HepG2 (cell line): ENCODE data around the gene FAM81A.

Experiments
- RCOR2 ChIP-seq: IDR thresholded peaks from 2 replicates; pipeline ENCODE4 v1.6.1; 2016; ENCODE audit warnings: missing biosample characterization, missing genetic modification reagents
- SUZ12 ChIP-seq: fragments of 150-350 bp; IDR thresholded peaks from 2 replicates; pipeline ENCODE4 v1.6.1; 2014; ENCODE audit warnings: low read depth, low read length
- TBX2 ChIP-seq: sonication (generic); formaldehyde crosslinking; IDR thresholded peaks from 2 replicates; pipeline ENCODE4 v1.5.0; 2020; ENCODE audit warnings: missing genetic modification reagents, mild to moderate bottlenecking, borderline replicate concordance
- ZBTB7A ChIP-seq: sonication (generic); formaldehyde crosslinking; IDR thresholded peaks from 2 replicates; pipeline ENCODE4 v1.8.0; 2022; ENCODE audit warnings: mild to moderate bottlenecking, missing genetic modification reagents
- ZFX ChIP-seq: sonication (generic); formaldehyde crosslinking; IDR thresholded peaks from 2 replicates; pipeline ENCODE4 v1.4.0; 2020; ENCODE audit warnings: mild to moderate bottlenecking, low read depth, missing genetic modification reagents, moderate library complexity
- TF ChIP-seq, protein P1 (sequence below): sonication (generic); formaldehyde crosslinking; IDR thresholded peaks from 2 replicates; pipeline ENCODE4 v1.4.0; 2020; ENCODE audit warnings: missing genetic modification reagents
- TF ChIP-seq, protein P2 (sequence below), 2 experiments: fragments of 450-650 bp in 1 of 2; sonication (generic) in 1 of 2; formaldehyde crosslinking in 1 of 2; IDR thresholded peaks; 2 replicates each; pipeline versions ENCODE4 v1.6.1 to v1.8.0; 2016 to 2022; ENCODE audit warnings: antibody characterized with exemption in 1 of 2, mild to moderate bottlenecking in 1 of 2, missing genetic modification reagents in 1 of 2
- TF ChIP-seq, protein P3 (sequence below): sonication (generic); formaldehyde crosslinking; IDR thresholded peaks from 2 replicates; pipeline ENCODE4 v1.5.0; 2020; ENCODE audit warnings: mild to moderate bottlenecking, missing genetic modification reagents, moderate library complexity
- TF ChIP-seq, protein P4 (sequence below): sonication (generic); formaldehyde crosslinking; IDR thresholded peaks from 2 replicates; pipeline ENCODE4 v1.8.0; 2022; ENCODE audit warnings: low read depth, missing genetic modification reagents
- TF ChIP-seq, protein P5 (sequence below): sonication (generic); formaldehyde crosslinking; IDR thresholded peaks from 2 replicates; pipeline ENCODE4 v1.8.1; 2023; ENCODE audit warnings: mild to moderate bottlenecking, missing genetic modification reagents, borderline replicate concordance
- TF ChIP-seq, protein P6 (sequence below): IDR thresholded peaks from 2 replicates; pipeline ENCODE4 v1.6.1; 2016; ENCODE audit warnings: missing genetic modification reagents, missing compliant biosample characterization
- TF ChIP-seq, protein P7 (sequence below): sonication (generic); formaldehyde crosslinking; IDR thresholded peaks from 2 replicates; pipeline ENCODE4 v1.4.0; 2020; ENCODE audit warnings: missing genetic modification reagents
- TF ChIP-seq, protein P8 (sequence below): sonication (generic); formaldehyde crosslinking; IDR thresholded peaks from 2 replicates; pipeline ENCODE4 v1.9.0; 2021; ENCODE audit warnings: missing genetic modification reagents, borderline replicate concordance

DNA sequence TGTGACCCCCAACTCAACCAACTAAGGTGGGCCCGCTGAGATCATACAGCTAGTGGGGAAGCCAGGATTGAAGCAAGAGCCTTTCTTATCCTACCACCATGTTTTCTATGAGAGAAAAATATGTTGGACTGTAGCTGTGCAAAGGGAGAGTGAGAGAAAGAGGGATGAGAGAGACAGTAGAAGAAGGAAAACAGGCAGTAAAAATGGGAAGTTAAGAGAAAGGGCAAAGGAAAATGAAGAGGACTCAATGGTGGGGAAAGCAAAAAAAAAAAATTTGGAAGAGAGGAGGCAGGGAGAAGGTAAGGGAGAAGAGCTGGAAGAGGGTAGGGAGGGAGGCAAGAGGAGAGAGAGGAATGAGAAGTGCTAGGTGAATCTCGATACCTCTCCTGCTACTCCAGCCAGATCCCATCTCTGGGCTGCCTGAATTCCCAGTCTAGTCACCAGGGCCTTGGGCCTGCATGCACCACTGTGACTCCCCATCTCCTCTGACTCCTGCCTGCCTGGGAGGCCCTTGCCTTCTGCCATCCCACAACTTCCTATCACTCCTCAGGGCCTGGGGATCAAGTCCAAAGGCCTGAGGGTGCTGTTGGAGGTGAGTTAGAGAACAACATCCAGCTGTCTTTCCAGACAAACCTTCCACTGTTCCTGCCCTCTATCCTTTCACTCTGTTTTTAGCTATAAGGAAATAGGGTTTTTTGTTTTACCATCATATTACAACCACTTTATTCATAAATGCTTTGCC, 15.7 kb downstream of the FAM81A start:
- TF ChIP-seq, protein P1, sequence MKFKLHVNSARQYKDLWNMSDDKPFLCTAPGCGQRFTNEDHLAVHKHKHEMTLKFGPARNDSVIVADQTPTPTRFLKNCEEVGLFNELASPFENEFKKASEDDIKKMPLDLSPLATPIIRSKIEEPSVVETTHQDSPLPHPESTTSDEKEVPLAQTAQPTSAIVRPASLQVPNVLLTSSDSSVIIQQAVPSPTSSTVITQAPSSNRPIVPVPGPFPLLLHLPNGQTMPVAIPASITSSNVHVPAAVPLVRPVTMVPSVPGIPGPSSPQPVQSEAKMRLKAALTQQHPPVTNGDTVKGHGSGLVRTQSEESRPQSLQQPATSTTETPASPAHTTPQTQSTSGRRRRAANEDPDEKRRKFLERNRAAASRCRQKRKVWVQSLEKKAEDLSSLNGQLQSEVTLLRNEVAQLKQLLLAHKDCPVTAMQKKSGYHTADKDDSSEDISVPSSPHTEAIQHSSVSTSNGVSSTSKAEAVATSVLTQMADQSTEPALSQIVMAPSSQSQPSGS: no peak
- TF ChIP-seq, protein P2, sequence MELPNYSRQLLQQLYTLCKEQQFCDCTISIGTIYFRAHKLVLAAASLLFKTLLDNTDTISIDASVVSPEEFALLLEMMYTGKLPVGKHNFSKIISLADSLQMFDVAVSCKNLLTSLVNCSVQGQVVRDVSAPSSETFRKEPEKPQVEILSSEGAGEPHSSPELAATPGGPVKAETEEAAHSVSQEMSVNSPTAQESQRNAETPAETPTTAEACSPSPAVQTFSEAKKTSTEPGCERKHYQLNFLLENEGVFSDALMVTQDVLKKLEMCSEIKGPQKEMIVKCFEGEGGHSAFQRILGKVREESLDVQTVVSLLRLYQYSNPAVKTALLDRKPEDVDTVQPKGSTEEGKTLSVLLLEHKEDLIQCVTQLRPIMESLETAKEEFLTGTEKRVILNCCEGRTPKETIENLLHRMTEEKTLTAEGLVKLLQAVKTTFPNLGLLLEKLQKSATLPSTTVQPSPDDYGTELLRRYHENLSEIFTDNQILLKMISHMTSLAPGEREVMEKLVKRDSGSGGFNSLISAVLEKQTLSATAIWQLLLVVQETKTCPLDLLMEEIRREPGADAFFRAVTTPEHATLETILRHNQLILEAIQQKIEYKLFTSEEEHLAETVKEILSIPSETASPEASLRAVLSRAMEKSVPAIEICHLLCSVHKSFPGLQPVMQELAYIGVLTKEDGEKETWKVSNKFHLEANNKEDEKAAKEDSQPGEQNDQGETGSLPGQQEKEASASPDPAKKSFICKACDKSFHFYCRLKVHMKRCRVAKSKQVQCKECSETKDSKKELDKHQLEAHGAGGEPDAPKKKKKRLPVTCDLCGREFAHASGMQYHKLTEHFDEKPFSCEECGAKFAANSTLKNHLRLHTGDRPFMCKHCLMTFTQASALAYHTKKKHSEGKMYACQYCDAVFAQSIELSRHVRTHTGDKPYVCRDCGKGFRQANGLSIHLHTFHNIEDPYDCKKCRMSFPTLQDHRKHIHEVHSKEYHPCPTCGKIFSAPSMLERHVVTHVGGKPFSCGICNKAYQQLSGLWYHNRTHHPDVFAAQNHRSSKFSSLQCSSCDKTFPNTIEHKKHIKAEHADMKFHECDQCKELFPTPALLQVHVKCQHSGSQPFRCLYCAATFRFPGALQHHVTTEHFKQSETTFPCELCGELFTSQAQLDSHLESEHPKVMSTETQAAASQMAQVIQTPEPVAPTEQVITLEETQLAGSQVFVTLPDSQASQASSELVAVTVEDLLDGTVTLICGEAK (IDR thresholded peaks at IDR 0.05): no peak
- TF ChIP-seq, protein P2 (CRISPR knock-in tag; IDR thresholded peaks at IDR 0.05): no peak
- TF ChIP-seq, protein P3, sequence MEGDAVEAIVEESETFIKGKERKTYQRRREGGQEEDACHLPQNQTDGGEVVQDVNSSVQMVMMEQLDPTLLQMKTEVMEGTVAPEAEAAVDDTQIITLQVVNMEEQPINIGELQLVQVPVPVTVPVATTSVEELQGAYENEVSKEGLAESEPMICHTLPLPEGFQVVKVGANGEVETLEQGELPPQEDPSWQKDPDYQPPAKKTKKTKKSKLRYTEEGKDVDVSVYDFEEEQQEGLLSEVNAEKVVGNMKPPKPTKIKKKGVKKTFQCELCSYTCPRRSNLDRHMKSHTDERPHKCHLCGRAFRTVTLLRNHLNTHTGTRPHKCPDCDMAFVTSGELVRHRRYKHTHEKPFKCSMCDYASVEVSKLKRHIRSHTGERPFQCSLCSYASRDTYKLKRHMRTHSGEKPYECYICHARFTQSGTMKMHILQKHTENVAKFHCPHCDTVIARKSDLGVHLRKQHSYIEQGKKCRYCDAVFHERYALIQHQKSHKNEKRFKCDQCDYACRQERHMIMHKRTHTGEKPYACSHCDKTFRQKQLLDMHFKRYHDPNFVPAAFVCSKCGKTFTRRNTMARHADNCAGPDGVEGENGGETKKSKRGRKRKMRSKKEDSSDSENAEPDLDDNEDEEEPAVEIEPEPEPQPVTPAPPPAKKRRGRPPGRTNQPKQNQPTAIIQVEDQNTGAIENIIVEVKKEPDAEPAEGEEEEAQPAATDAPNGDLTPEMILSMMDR (CRISPR knock-in tag): no peak
- TF ChIP-seq SUZ12 (no peak), TBX2 (CRISPR knock-in tag) (no peak), ZBTB7A (CRISPR knock-in tag) (no peak), RCOR2 (CRISPR knock-in tag) (no peak), ZFX (no peak)
- TF ChIP-seq, protein P4, sequence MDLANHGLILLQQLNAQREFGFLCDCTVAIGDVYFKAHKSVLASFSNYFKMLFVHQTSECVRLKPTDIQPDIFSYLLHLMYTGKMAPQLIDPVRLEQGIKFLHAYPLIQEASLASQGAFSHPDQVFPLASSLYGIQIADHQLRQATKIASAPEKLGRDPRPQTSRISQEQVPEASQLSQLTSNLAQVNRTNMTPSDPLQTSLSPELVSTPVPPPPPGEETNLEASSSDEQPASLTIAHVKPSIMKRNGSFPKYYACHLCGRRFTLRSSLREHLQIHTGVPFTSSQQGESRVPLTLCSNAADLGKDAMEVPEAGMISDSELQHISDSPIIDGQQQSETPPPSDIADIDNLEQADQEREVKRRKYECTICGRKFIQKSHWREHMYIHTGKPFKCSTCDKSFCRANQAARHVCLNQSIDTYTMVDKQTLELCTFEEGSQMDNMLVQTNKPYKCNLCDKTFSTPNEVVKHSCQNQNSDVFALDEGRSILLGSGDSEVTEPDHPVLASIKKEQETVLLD (CRISPR knock-in tag): no peak
- TF ChIP-seq, protein P5, sequence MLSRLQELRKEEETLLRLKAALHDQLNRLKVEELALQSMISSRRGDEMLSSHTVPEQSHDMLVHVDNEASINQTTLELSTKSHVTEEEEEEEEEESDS (CRISPR knock-in tag): no peak
- TF ChIP-seq, protein P6, sequence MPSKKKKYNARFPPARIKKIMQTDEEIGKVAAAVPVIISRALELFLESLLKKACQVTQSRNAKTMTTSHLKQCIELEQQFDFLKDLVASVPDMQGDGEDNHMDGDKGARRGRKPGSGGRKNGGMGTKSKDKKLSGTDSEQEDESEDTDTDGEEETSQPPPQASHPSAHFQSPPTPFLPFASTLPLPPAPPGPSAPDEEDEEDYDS (CRISPR knock-in tag): no peak
- TF ChIP-seq, protein P7, sequence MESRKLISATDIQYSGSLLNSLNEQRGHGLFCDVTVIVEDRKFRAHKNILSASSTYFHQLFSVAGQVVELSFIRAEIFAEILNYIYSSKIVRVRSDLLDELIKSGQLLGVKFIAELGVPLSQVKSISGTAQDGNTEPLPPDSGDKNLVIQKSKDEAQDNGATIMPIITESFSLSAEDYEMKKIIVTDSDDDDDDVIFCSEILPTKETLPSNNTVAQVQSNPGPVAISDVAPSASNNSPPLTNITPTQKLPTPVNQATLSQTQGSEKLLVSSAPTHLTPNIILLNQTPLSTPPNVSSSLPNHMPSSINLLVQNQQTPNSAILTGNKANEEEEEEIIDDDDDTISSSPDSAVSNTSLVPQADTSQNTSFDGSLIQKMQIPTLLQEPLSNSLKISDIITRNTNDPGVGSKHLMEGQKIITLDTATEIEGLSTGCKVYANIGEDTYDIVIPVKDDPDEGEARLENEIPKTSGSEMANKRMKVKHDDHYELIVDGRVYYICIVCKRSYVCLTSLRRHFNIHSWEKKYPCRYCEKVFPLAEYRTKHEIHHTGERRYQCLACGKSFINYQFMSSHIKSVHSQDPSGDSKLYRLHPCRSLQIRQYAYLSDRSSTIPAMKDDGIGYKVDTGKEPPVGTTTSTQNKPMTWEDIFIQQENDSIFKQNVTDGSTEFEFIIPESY (CRISPR knock-in tag): no peak
- TF ChIP-seq, protein P8, sequence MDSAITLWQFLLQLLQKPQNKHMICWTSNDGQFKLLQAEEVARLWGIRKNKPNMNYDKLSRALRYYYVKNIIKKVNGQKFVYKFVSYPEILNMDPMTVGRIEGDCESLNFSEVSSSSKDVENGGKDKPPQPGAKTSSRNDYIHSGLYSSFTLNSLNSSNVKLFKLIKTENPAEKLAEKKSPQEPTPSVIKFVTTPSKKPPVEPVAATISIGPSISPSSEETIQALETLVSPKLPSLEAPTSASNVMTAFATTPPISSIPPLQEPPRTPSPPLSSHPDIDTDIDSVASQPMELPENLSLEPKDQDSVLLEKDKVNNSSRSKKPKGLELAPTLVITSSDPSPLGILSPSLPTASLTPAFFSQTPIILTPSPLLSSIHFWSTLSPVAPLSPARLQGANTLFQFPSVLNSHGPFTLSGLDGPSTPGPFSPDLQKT (CRISPR knock-in tag): no peak
